EH (cell line): Measurements from ENCODE around the gene MYO1E.
"Not testable (repeated sequence)": the region's sequence is repeated elsewhere in the genome, so short reads cannot be mapped to it uniquely, and the experiment has no call there.

ENCODE experiments used
- DNase-seq: peaks from one replicate; pipeline ENCODE4 v3.0.0-alpha.2; 2015; ENCODE audit warnings: low read depth

The MYO1E gene

GRCh38 chr15:59350421-59350732, 22.3 kb downstream of the MYO1E start:
- no peak for DNase-seq

GRCh38 chr15:59349680-59350420, 22.8 kb downstream of the MYO1E start:
- DNase-seq = peak; percentile 94

GRCh38 chr15:59347915-59348314, 24.8 kb downstream of the MYO1E start:
- no peak for DNase-seq

- DNase-seq = no peak
These were observed 25.7 kb downstream of the MYO1E start for GRCh38 chr15:59346951-59347350.

GRCh38 chr15:59345326-59345725, 27.3 kb downstream of the MYO1E start:
- no peak for DNase-seq

- no peak for DNase-seq
These were observed 28.4 kb downstream of the MYO1E start for GRCh38 chr15:59344311-59344710.

GRCh38 chr15:59340325-59340724, 32.3 kb downstream of the MYO1E start:
- DNase-seq = peak; percentile 20

- DNase-seq = peak; percentile 89
These were observed 33.4 kb downstream of the MYO1E start for GRCh38 chr15:59339252-59339672.

GRCh38 chr15:59338414-59338813, 34.3 kb downstream of the MYO1E start:
- no peak for DNase-seq

- DNase-seq = not testable (repeated sequence)
These were observed 35.9 kb downstream of the MYO1E start for GRCh38 chr15:59336725-59337124.

GRCh38 chr15:59335207-59335786, 37.4 kb downstream of the MYO1E start:
- DNase-seq = peak; percentile 6

GRCh38 chr15:59334076-59334415, 38.6 kb downstream of the MYO1E start:
- no peak for DNase-seq

- no peak for DNase-seq
These were observed 39.1 kb downstream of the MYO1E start for GRCh38 chr15:59333401-59334075.

- no peak for DNase-seq
These were observed 40.7 kb downstream of the MYO1E start for GRCh38 chr15:59332009-59332408.

- no peak for DNase-seq
These were observed 42.0 kb downstream of the MYO1E start for GRCh38 chr15:59330649-59331048.

GRCh38 chr15:59329570-59330350, 42.9 kb downstream of the MYO1E start:
- DNase-seq = peak; percentile 80

- DNase-seq = no peak
These were observed 43.6 kb downstream of the MYO1E start for GRCh38 chr15:59329091-59329490.

- no peak for DNase-seq
These were observed 44.7 kb downstream of the MYO1E start for GRCh38 chr15:59327942-59328341.

- no peak for DNase-seq
These were observed 45.8 kb downstream of the MYO1E start for GRCh38 chr15:59326856-59327255.

GRCh38 chr15:59322056-59322759, 50.5 kb downstream of the MYO1E start:
- no peak for DNase-seq

GRCh38 chr15:59321000-59321689, 51.5 kb downstream of the MYO1E start:
- DNase-seq = no peak

- no peak for DNase-seq
These were observed 55.5 kb downstream of the MYO1E start for GRCh38 chr15:59317211-59317610.
